HCT116 (cell line): ENCODE data around the gene COQ6. TPM values are rescaled to one million over a fixed set of nuclear protein-coding genes. Genes with fewer than 3 reads are reported as not detected.

Source experiments
- ATAC-seq: fragments of 200-7000 bp; cut with Tn5 transposase; 2 replicates; pipeline ENCODE4 v1.9.1; 2020; ENCODE audit warnings: mild to moderate bottlenecking, moderate library complexity
- BruUV-seq: library from RNA; stranded (reverse); fragments of 400-500 nt; replicated peaks from 2 replicates; lab custom pipeline; 2021; lab: Mats Ljungman, UMichigan
- CTCF ChIA-PET: fragments of 300-600 bp; sonication (Branson Sonifier 250); formaldehyde crosslinking; loops from one replicate; lab custom pipeline; 2021; ENCODE audit warnings: antibody characterized with exemption; lab: Charles Lee
- POLR2A ChIA-PET: fragments of 300-600, 350-600 bp; sonication (Branson Sonifier 250); formaldehyde crosslinking; loops from one replicate; lab custom pipeline; 2021; ENCODE audit warnings: antibody characterized with exemption; lab: Charles Lee
- RAD21 ChIA-PET, 2 experiments: fragments of 300-600 bp; sonication (Branson Sonifier 250); formaldehyde crosslinking; loops; one replicate each; lab custom pipeline; 2023; ENCODE audit warnings: low total read pairs in 2 of 2; ENCODE audit not compliant: uncharacterized antibody in 2 of 2, unreplicated experiment in 2 of 2, low non-redundant PET in 1 of 2; lab: Charles Lee
- DNase-seq: peaks from one replicate; pipeline ENCODE4 v3.0.0-alpha.2; 2010; ENCODE audit warnings: low read depth, low spot score
- H2AFZ ChIP-seq: fragments of 200-600 bp; shearing (Covaris generic), sonication (generic); 2 replicates; pipeline ENCODE4 v1.6.1; 2017; ENCODE audit warnings: low read depth, mixed run types, mixed read lengths, antibody characterized with exemption, low read length; ENCODE audit not compliant: poor library complexity, severe bottlenecking
- H3K27ac ChIP-seq: 2 replicates; pipeline ENCODE4 v1.5.1; 2012; ENCODE audit warnings: low read depth, low read length
- H3K27me3 ChIP-seq: fragments of 200-600 bp; sonication (generic); 2 replicates; pipeline ENCODE4 v1.6.1; 2016; ENCODE audit warnings: mixed run types, low read length, mixed read lengths; ENCODE audit not compliant: insufficient read depth
- H3K36me3 ChIP-seq, 2 experiments: fragments of 200-500 bp in 1 of 2; fragments of 200-600 bp in 1 of 2; sonication (Bioruptor generic) in 1 of 2; sonication (generic) in 1 of 2; 2 replicates each; pipeline versions ENCODE4 v1.5.1 to v1.6.1; 2014 to 2016; ENCODE audit warnings: low read length in 2 of 2, inconsistent platforms in 1 of 2, mixed read lengths in 1 of 2, mixed run types in 1 of 2; ENCODE audit not compliant: insufficient read depth in 2 of 2, control insufficient read depth in 1 of 2
- H3K4me1 ChIP-seq, 2 experiments: fragments of 200-600 bp in 1 of 2; sonication (generic) in 1 of 2; 2 replicates each; pipeline versions ENCODE4 v1.5.1 to v1.6.1; 2012 to 2017; ENCODE audit warnings: low read length in 2 of 2, inconsistent platforms in 1 of 2, mild to moderate bottlenecking in 1 of 2, mixed read lengths in 1 of 2, mixed run types in 1 of 2, moderate library complexity in 1 of 2; ENCODE audit not compliant: insufficient read depth in 2 of 2, control insufficient read depth in 1 of 2
- H3K4me2 ChIP-seq: fragments of 200-600 bp; sonication (generic); 2 replicates; pipeline ENCODE4 v1.6.1; 2017; ENCODE audit warnings: mixed run types, low read length, mixed read lengths
- H3K4me3 ChIP-seq, 2 experiments: fragments of 200-600 bp in 1 of 2; sonication (generic) in 1 of 2; replicated peaks in 1 of 2; 2 replicates each; pipeline ENCODE4 v1.5.1; 2011 to 2016; ENCODE audit warnings: low read length in 2 of 2, control low read depth in 1 of 2, low read depth in 1 of 2, mild to moderate bottlenecking in 1 of 2, mixed read lengths in 1 of 2, mixed run types in 1 of 2
- H3K79me2 ChIP-seq: fragments of 200-600 bp; sonication (generic); 2 replicates; pipeline ENCODE4 v1.6.1; 2017; ENCODE audit warnings: mild to moderate bottlenecking, mixed run types, low read length, moderate library complexity, mixed read lengths; ENCODE audit not compliant: insufficient read depth
- H3K9ac ChIP-seq: fragments of 200-600 bp; sonication (generic); 2 replicates; pipeline ENCODE4 v1.6.1; 2016; ENCODE audit warnings: low read length, mixed read lengths
- H3K9me2 ChIP-seq: fragments of 200-600 bp; sonication (generic), shearing (Covaris generic); 2 replicates; pipeline ENCODE4 v1.6.1; 2017; ENCODE audit warnings: mixed run types, mild to moderate bottlenecking, moderate library complexity; ENCODE audit not compliant: insufficient read depth
- H3K9me3 ChIP-seq, 2 experiments: fragments of 200-500 bp in 1 of 2; fragments of 200-600 bp in 1 of 2; sonication (Bioruptor generic) in 1 of 2; sonication (generic) in 1 of 2; 2 replicates each; pipeline ENCODE4 v1.6.1; 2014 to 2017; ENCODE audit warnings: low read length in 2 of 2, mixed read lengths in 2 of 2, inconsistent platforms in 1 of 2, low read depth in 1 of 2, mild to moderate bottlenecking in 1 of 2, mixed run types in 1 of 2, moderate library complexity in 1 of 2; ENCODE audit not compliant: control insufficient read depth in 1 of 2, insufficient read depth in 1 of 2
- H4K20me1 ChIP-seq: fragments of 200-600 bp; sonication (generic), shearing (Covaris generic); 2 replicates; pipeline ENCODE4 v1.6.1; 2017; ENCODE audit warnings: mixed run types, mild to moderate bottlenecking, moderate library complexity; ENCODE audit not compliant: insufficient read depth
- CTCF ChIP-seq, 3 experiments: fragments of 200-600 bp in 1 of 3; sonication (generic) in 1 of 3; IDR thresholded peaks in 2 of 3; conservative IDR thresholded peaks in 1 of 3; 2 replicates each; pipeline ENCODE4 v1.5.1; 2012 to 2017; ENCODE audit warnings: low read depth in 2 of 3, low read length in 2 of 3, antibody characterized with exemption in 1 of 3, borderline replicate concordance in 1 of 3, control low read depth in 1 of 3, mild to moderate bottlenecking in 1 of 3, mixed read lengths in 1 of 3, mixed run types in 1 of 3, moderate library complexity in 1 of 3; ENCODE audit not compliant: insufficient read depth in 1 of 3
- ELF1 ChIP-seq: IDR thresholded peaks from 2 replicates; pipeline ENCODE4 v1.6.1; 2012; ENCODE audit warnings: low read depth, borderline replicate concordance
- EZH2 ChIP-seq: fragments of 200-600 bp; sonication (generic); IDR thresholded peaks from 2 replicates; pipeline ENCODE4 v1.6.1; 2017; ENCODE audit warnings: antibody characterized with exemption, mixed run types
- JUND ChIP-seq: IDR thresholded peaks from 2 replicates; pipeline ENCODE4 v1.6.1; 2012
- POLR2AphosphoS5 ChIP-seq: IDR thresholded peaks from 2 replicates; pipeline ENCODE4 v1.6.1; 2011; ENCODE audit warnings: mild to moderate bottlenecking, low read depth, low read length, moderate library complexity
- RAD21 ChIP-seq: IDR thresholded peaks from 2 replicates; pipeline ENCODE4 v1.6.1; 2012; ENCODE audit warnings: low read depth, mild to moderate bottlenecking
- SP1 ChIP-seq: IDR thresholded peaks from 2 replicates; pipeline ENCODE4 v1.6.1; 2012; ENCODE audit warnings: low read depth
- intact Hi-C: fragments of 100-400 bp; cut with micrococcal nuclease; formaldehyde crosslinking; loops from 2 replicates; pipeline ENCODE4 v1.10.0; 2022
- total RNA-seq: library from RNA; stranded (reverse); gene quantifications from one replicate; pipeline ENCODE4 v1.2.1, GENCODE V29; 2021; ENCODE audit not compliant: unreplicated experiment

Gene COQ6
- total RNA-seq, 1 experiment from 2014 or later: 21.6 TPM

DNA sequence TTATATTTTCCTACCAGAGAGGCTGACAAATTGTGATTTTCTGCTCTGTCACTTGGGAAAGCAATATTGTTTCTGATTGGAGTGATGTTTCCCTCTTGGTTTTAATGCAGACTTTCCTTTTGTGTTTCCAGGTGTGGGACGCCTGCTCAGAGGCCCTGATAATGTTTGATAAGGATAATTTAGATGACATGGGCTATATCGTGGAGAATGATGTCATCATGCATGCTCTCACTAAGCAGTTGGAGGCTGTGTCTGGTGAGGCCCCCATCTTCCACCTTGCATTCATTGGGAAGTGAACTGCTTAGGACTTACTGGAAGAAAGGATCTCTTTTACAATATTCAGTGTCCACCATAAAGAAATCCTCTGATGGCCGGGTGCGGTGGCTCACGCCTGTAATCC is 5.6 kb downstream of the COQ6 start:
- no TSS peak for BruUV-seq
- peaks cover 8 to 21% of the 10 kb centered on the region in 2 experiments; a peak in 3 of 4 replicates for H3K36me3 ChIP-seq
- ChIA-PET CTCF (no interaction called here), RAD21 (no interaction called here), POLR2A (no interaction called here)
- H3K9me3 ChIP-seq: no peaks in the 10 kb centered on the region
- intact Hi-C loops: no loop called here
- H3K9ac ChIP-seq: no peak overlapping the region
- no peak overlapping the region for H2AFZ ChIP-seq
- TF ChIP-seq ELF1: no peak
- TF ChIP-seq CTCF (IDR thresholded peaks at IDR 0.05 in 2 of 3, conservative IDR thresholded peaks at IDR 0.05 in 1 of 3; ENCODE audit: borderline replicate concordance in 1 of 3, insufficient read depth in 1 of 3, low read depth in 2 of 3, low read length in 2 of 3): no peak
- DNase-seq (no peak), ATAC-seq (no peak)
- no peaks in the 10 kb centered on the region for H4K20me1 ChIP-seq
- no peak overlapping the region for H3K4me3 ChIP-seq
- H3K27ac ChIP-seq: no peak overlapping the region
- H3K4me2 ChIP-seq: no peak overlapping the region
- H3K79me2 ChIP-seq: no peaks in the 10 kb centered on the region; the same call in 1 of the 2 replicates
- H3K27me3 ChIP-seq: no peaks in the 10 kb centered on the region
- no peaks in the 10 kb centered on the region for H3K9me2 ChIP-seq
- H3K4me1 ChIP-seq: peaks cover 4 to 11% of the 10 kb centered on the region in 2 experiments; a peak in 2 of 4 replicates

DNA sequence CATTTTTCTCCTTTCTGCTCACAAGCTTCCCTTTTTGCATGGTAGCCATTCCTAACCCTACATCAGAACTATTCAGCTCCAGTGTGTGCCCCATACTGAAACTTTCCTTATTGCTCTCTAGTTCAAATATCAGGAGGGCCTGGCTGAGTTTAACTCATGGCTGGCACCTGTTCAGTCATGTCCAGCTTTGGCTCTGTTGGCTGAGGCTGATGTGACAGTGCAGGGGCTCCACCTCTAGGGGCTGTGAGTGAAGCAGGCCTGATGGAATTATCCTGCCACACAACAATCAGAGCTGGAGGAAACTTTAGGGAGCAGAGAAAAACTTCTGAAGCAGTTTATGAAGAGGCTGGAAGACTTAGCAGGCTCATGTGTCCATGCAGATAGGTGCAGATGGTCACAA is 8.5 kb downstream of the COQ6 start:
- no peaks in the 10 kb centered on the region for H3K79me2 ChIP-seq
- intact Hi-C loops: no loop called here
- H3K4me1 ChIP-seq: no peaks in the 10 kb centered on the region
- H3K27me3 ChIP-seq: no peaks in the 10 kb centered on the region
- no peak for DNase-seq
- POLR2A ChIA-PET: no interaction called here
- H3K4me2 ChIP-seq: no peak overlapping the region
- no peak overlapping the region for H3K9ac ChIP-seq
- H3K4me3 ChIP-seq: no peak overlapping the region
- BruUV-seq: no TSS peak
- H3K36me3 ChIP-seq: peaks cover 14 to 37% of the 10 kb centered on the region in 2 experiments; a peak in 3 of 4 replicates
- ATAC-seq: peak; percentile 63; the same call in 1 of the 2 replicates
- TF ChIP-seq POLR2AphosphoS5: no peak
- no peak for TF ChIP-seq SP1
- no peak for TF ChIP-seq JUND
- no peak for TF ChIP-seq EZH2
- TF ChIP-seq RAD21: no peak
- TF ChIP-seq, all 23 proteins: peak for 0
- RAD21 ChIA-PET: no interaction called here
- CTCF ChIA-PET: no interaction called here
- H3K9me3 ChIP-seq: no peaks in the 10 kb centered on the region
- H3K27ac ChIP-seq: no peak overlapping the region
- no peaks in the 10 kb centered on the region for H4K20me1 ChIP-seq
- H2AFZ ChIP-seq: no peak overlapping the region
- no peaks in the 10 kb centered on the region for H3K9me2 ChIP-seq
